NT2/D1 (cell line): Measurements from ENCODE around the gene PACC1.

Experiments
- SUZ12 ChIP-seq: IDR thresholded peaks from 2 replicates; pipeline ENCODE4 v1.6.1; 2011; ENCODE audit not compliant: insufficient read length, insufficient read depth; ENCODE audit errors: extremely low read depth
- YY1 ChIP-seq: IDR thresholded peaks from 2 replicates; pipeline ENCODE4 v1.6.1; 2011; ENCODE audit not compliant: insufficient read length, insufficient read depth
- ZNF274 ChIP-seq: IDR thresholded peaks from 2 replicates; pipeline ENCODE4 v1.6.1; 2011; ENCODE audit warnings: mild to moderate bottlenecking, low read depth, low read length

- TF ChIP-seq YY1 (no peak), ZNF274 (no peak), SUZ12 (no peak)
These were observed 99.5 kb downstream of the PACC1 start for GRCh38 chr1:212315184-212315583.
